ENCODE data around the gene FIGN.

Gene FIGN

GRCh38 chr2:163553601-163554000 is 182.2 kb downstream of the FIGN start:
- DNase-seq, result no peak

GRCh38 chr2:163552758-163553157 is 183.1 kb downstream of the FIGN start:
- DNase-seq, result no peak

GRCh38 chr2:163551616-163552373 is 184.0 kb downstream of the FIGN start:
- no peak for DNase-seq

- no peak for DNase-seq
Observed at GRCh38 chr2:163548970-163549369, 186.8 kb downstream of the FIGN start.

Measured in suppressor macrophage (primary cell).